ENCODE data around the gene COG8. TPM values are rescaled to one million over a fixed set of nuclear protein-coding genes. Genes with fewer than 3 reads are reported as not detected.

The COG8 gene
- total RNA-seq, 4 donors from 2014 or later: 29.5 to 52.0 (median 48.3) TPM

DNA sequence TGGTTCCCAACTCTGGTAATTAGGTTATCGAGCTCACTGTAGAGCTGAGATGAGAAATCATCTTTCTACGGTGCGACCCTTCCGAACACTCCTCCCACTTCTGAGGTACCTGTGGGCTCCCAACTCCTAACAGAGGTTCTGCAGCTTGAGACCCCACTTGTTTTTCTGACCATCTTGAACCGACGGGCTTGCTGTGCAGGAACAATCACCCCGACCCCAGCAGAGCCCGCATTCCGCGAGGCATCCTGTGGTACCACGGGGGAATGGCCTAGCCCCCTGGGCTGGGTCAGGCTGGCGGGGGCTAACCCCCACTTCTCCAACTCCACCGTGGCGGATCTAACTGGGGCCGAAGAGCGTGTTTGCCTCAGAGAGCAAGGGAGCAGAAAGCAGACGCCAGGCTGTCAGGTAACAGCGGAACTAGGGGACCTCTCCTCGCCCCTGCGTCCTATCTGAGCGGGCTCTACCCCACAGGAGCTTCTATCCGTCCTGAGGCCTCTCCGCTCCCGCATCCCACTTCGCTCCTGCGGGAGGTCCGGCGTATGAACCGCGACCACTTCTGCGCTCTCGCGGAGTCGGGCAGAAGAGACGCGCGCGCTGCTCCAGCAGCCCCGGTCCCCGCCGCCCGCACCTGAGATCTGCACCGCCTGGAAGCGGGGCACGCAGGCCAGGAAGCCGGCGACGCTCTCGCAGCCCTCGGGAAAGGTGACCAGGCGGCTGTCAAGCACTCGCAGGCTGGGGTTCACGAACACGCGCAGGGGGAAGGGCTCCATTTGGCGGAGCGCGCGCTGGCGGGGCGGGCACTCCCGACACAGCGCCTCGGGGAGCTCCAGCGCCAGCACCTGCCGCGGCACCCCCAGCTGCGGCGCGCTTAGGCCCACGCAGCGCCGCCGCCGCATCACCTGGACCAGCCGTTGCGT lies 9.7 kb downstream of the COG8 start:
- H3K27ac ChIP-seq: peak overlapping the region; percentile 92 to 97 (median 94)
- DNase-seq: peak; percentile 39
- H3K4me3 ChIP-seq: peak overlapping the region; percentile 73 to 98 (median 79)
- WGBS, 2 donors (ENCODE audit: low coverage in 1 of 2): 11% methylated on average over 40 of the region's 77 CpGs; no CpG with 5 or more reads in 1 of the 2 donors
- H3K27me3 ChIP-seq: no peaks in the 10 kb centered on the region
- H3K36me3 ChIP-seq: peaks cover 0 to 15% (median 6%) of the 10 kb centered on the region in 4 donors
- H3K9me3 ChIP-seq: no peaks in the 10 kb centered on the region
- TF ChIP-seq POLR2AphosphoS5 (IDR thresholded peaks at IDR 0.05) (peak in 2 of 3 donors; percentile 17 to 36), EP300 (IDR thresholded peaks at IDR 0.05; ENCODE audit: low read depth) (no peak)
- intact Hi-C loops (cut with DNase I; ENCODE audit: low total_unique reads) (no loop called here), in situ Hi-C loops (cut with MboI; ENCODE audit: low pct_ligation_motif_present in 1 of 4, low pct_unique_long_range_greater_than_20kb in 1 of 4, low sequenced_read_pairs in 3 of 4) (no loop called here)
- H3K4me1 ChIP-seq: peaks cover 15 to 52% (median 47%) of the 10 kb centered on the region in 4 donors

DNA sequence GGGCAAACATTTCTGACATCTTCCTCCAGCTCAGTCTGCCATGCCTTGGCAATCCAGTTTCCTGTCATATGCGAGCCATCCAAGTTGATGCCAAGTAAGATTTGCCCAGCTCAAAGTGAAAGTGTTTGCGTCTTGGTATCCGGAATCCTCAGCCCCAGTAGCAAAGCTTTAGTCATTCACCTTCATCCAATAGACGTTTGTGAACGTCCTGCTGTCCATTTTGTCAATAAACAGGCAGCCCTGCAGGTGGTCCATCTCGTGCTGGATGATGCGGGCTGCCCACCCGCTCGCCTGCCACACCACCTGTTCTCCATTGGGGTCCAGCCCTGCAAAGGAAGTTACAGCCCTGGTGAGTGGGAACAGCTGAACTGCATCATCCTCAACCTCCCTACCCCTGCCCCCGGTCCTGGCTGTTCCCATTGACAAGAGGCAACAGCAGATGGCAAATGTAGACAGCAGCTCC lies 10.5 kb downstream of the COG8 start:
- no peaks in the 10 kb centered on the region for H3K27me3 ChIP-seq
- TF ChIP-seq POLR2A (IDR thresholded peaks at IDR 0.05) (no peak), EP300 (IDR thresholded peaks at IDR 0.05; ENCODE audit: low read depth) (no peak), POLR2AphosphoS5 (IDR thresholded peaks at IDR 0.05) (no peak)
- peaks cover 15 to 59% (median 49%) of the 10 kb centered on the region in 4 donors for H3K4me1 ChIP-seq
- H3K36me3 ChIP-seq: peaks cover 0 to 8% (median 2%) of the 10 kb centered on the region in 4 donors
- peak overlapping the region in 1 of 4 donors; percentile 82 for H3K4me3 ChIP-seq
- no peaks in the 10 kb centered on the region for H3K9me3 ChIP-seq
- peak overlapping the region in 2 of 4 donors; percentile 7 to 93 for H3K27ac ChIP-seq
- DNase-seq: no peak
- in situ Hi-C loops (cut with MboI; ENCODE audit: low pct_ligation_motif_present in 1 of 4, low pct_unique_long_range_greater_than_20kb in 1 of 4, low sequenced_read_pairs in 3 of 4): no loop called here
- 37% methylated on average over 10 of the region's 10 CpGs; no CpG with 5 or more reads in 1 of the 2 donors for whole genome bisulfite sequencing, 2 donors (ENCODE audit: low coverage in 1 of 2)
- intact Hi-C loops (cut with DNase I; ENCODE audit: low total_unique reads): no loop called here

DNA sequence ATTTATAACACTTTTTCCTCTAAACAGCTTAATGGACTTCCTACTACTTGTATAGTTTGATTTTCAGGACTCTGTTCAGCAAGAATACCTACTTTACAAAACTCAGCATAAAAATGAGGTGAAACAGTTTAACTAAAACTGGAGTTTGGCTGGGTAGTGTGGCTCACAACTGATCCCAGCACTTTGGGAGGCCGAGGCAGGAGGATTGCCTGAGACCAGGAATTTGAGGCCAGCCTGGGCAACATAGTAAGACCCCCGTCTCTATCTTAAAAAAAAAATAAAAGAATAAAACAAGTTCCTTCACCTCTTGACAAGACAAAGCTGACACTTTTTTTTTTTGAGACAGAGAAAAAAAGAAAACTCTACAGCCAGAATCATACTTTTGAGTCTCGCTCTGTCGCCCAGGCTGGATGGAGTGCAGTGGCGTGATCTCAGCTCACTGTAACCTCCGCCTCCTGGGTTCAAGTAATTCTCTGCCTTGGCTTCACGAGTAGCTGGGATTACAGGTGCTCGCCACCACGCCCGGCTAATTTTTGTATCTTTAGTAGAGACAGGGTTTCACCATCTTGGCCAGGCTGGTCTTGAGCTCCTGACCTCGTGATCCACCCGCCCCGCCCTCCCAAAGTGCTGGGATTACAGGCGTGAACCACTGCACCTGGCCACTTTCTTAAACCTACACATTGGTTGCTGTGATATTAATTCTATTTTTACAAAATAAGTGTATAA lies 11.6 kb downstream of the COG8 start:
- in situ Hi-C loops (cut with MboI; ENCODE audit: low pct_ligation_motif_present in 1 of 4, low pct_unique_long_range_greater_than_20kb in 1 of 4, low sequenced_read_pairs in 3 of 4) (no loop called here), intact Hi-C loops (cut with DNase I; ENCODE audit: low total_unique reads) (no loop called here)
- no peak for DNase-seq
- TF ChIP-seq, protein P1, sequence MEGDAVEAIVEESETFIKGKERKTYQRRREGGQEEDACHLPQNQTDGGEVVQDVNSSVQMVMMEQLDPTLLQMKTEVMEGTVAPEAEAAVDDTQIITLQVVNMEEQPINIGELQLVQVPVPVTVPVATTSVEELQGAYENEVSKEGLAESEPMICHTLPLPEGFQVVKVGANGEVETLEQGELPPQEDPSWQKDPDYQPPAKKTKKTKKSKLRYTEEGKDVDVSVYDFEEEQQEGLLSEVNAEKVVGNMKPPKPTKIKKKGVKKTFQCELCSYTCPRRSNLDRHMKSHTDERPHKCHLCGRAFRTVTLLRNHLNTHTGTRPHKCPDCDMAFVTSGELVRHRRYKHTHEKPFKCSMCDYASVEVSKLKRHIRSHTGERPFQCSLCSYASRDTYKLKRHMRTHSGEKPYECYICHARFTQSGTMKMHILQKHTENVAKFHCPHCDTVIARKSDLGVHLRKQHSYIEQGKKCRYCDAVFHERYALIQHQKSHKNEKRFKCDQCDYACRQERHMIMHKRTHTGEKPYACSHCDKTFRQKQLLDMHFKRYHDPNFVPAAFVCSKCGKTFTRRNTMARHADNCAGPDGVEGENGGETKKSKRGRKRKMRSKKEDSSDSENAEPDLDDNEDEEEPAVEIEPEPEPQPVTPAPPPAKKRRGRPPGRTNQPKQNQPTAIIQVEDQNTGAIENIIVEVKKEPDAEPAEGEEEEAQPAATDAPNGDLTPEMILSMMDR (IDR thresholded peaks at IDR 0.05): no peak
- TF ChIP-seq POLR2AphosphoS5 (IDR thresholded peaks at IDR 0.05) (no peak), POLR2A (IDR thresholded peaks at IDR 0.05) (no peak)
- H3K4me3 ChIP-seq: no peak overlapping the region
- peaks cover 15 to 60% (median 49%) of the 10 kb centered on the region in 4 donors for H3K4me1 ChIP-seq
- no peaks in the 10 kb centered on the region for H3K27me3 ChIP-seq
- H3K27ac ChIP-seq: peak overlapping the region in 3 of 4 donors; percentile 7 to 23 (median 10)
- no peaks in the 10 kb centered on the region for H3K9me3 ChIP-seq
- 74 to 94% methylated on average over 6 to 14 of the region's 14 CpGs for WGBS, 2 donors (ENCODE audit: low coverage in 1 of 2)
- peaks cover 0 to 8% (median 3%) of the 10 kb centered on the region in 4 donors for H3K36me3 ChIP-seq

DNA sequence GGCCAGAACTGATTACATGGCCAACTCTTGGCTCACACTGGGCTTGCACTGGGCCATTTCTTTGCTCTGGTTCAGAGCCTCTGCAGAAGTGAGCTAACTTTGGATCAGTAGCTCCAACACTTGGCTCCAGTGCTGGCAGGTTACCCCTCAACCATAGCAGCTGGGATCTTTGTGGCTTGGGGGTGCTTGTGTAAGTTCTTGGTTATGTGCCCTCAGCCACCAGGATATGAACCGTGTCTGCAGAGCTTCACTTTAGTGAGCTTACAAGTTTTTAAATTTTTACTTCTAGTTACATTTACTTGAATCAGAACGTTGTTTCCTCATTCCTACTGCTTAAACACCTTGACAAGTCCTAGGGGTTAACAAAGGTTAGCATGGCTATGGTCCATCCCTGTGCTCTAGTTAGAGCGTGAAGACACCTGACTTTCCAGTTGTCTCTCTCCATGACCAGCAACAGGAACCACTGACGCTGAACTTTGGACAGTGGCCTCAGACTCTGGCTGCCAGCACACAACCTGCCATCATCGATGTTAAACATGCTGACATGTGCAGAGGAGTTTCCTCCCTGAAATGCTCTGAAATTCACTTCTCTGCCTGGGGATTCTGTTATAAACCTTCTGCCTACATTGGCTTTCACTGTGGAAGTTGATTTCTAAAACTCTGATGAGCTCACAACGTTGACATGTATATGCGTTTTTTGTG lies 13.0 kb downstream of the COG8 start:
- Histone ChIP-seq H3K9me3 (no peaks in the 10 kb centered on the region), H3K4me1 (peaks cover 15 to 57% (median 48%) of the 10 kb centered on the region in 4 donors), H3K27ac (peak overlapping the region; percentile 27 to 55 (median 38)), H3K36me3 (peaks cover 0 to 21% (median 9%) of the 10 kb centered on the region in 4 donors), H3K4me3 (no peak overlapping the region), H3K27me3 (no peaks in the 10 kb centered on the region)
- in situ Hi-C loops (cut with MboI; ENCODE audit: low pct_ligation_motif_present in 1 of 4, low pct_unique_long_range_greater_than_20kb in 1 of 4, low sequenced_read_pairs in 3 of 4): no loop called here
- intact Hi-C loops (cut with DNase I; ENCODE audit: low total_unique reads): no loop called here
- WGBS, 2 donors (ENCODE audit: low coverage in 1 of 2): 23 to 38% methylated on average over 4 to 7 of the region's 7 CpGs
- TF ChIP-seq EP300 (IDR thresholded peaks at IDR 0.05; ENCODE audit: low read depth): no peak
- TF ChIP-seq POLR2AphosphoS5 (IDR thresholded peaks at IDR 0.05): peak in 2 of 3 donors; percentile 19 to 24
- peak; percentile 62 for DNase-seq

DNA sequence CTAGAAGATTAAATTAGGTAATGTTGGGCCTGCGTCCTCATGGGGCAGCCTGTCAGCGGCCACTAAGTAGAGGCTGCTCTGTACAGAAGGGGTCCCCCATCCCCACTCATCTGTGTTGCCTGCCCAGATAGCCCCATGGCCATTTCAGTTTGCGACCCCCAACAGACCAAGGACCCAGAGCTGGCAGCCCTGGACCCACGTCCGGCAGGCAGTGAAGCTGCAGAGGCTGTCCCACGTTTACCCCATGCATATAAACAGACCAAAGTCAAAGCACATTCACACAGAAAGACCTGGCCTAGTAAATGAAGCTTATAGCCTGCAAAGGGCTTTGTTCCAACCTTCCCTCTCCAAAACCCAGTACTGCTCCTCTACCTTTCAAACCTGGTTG lies 13.6 kb downstream of the COG8 start:
- H3K4me3 ChIP-seq: no peak overlapping the region
- H3K36me3 ChIP-seq: peaks cover 0 to 26% (median 13%) of the 10 kb centered on the region in 4 donors
- 75% methylated on average over 5 of the region's 6 CpGs; no CpG with 5 or more reads in 1 of the 2 donors for WGBS, 2 donors (ENCODE audit: low coverage in 1 of 2)
- H3K4me1 ChIP-seq: peaks cover 15 to 51% (median 43%) of the 10 kb centered on the region in 4 donors
- in situ Hi-C loops (cut with MboI; ENCODE audit: low pct_ligation_motif_present in 1 of 4, low pct_unique_long_range_greater_than_20kb in 1 of 4, low sequenced_read_pairs in 3 of 4) (no loop called here), intact Hi-C loops (cut with DNase I; ENCODE audit: low total_unique reads) (no loop called here)
- peak overlapping the region; percentile 27 to 55 (median 38) for H3K27ac ChIP-seq
- H3K9me3 ChIP-seq: no peaks in the 10 kb centered on the region
- H3K27me3 ChIP-seq: no peaks in the 10 kb centered on the region
- TF ChIP-seq, protein P1 (IDR thresholded peaks at IDR 0.05): no peak
- TF ChIP-seq POLR2A (IDR thresholded peaks at IDR 0.05) (no peak), POLR2AphosphoS5 (IDR thresholded peaks at IDR 0.05) (no peak)
- DNase-seq: no peak

Measured in transverse colon (tissue), 4 donors.